GM19351 (cell line): ENCODE results near the gene OGFR.
"Not testable (repeated sequence)": the region's sequence is repeated elsewhere in the genome, so short reads cannot be mapped to it uniquely, and the experiment has no call there.

Experiments
- ATAC-seq: cut with Tn5 transposase; IDR thresholded peaks from one replicate; pipeline ENCODE4 v1.9.1; 2021; ENCODE audit warnings: mild to moderate bottlenecking, moderate library complexity; ENCODE audit not compliant: unreplicated experiment

Gene OGFR

GRCh38 chr20:62836967-62837490 is 32.4 kb downstream of the OGFR start:
- no peak for ATAC-seq

DNA sequence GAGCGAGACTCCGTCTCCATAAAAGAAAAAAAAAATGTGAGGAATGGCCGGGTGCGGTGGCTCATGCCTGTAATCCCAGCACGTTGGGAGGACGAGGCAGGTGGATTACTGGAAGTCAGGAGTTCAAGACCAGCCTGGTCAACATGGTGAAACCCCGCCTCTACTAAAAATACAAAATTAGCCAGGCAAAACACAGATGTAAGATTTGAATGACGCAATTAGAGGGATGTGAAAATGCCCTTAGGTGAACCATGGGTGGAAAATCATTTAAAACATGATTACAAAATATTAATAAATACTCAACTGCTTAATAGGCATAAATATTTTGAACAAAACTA is 33.1 kb downstream of the OGFR start:
- no peak for ATAC-seq

- no peak for ATAC-seq
Observed at GRCh38 chr20:62838128-62838891, 33.7 kb downstream of the OGFR start.

DNA sequence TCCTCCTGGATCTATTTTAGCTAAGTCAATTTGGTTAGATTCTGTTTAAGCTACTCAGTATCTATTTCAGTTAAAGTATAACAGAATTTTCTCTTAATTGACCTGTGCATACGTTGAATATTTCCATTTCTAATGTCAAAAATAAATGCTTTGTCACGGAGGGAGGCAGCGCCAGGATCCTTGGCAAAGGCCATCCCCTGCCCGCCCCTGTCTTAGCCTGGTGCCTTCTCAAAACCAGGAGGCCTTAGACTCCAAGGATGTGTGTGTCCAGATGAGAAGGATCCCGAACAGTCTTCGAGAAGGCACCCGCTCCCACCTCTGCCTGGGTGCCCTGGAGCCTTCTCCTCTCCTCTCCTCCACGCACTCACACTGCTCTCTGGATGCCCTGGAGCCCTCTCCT is 34.6 kb downstream of the OGFR start:
- ATAC-seq = no peak

DNA sequence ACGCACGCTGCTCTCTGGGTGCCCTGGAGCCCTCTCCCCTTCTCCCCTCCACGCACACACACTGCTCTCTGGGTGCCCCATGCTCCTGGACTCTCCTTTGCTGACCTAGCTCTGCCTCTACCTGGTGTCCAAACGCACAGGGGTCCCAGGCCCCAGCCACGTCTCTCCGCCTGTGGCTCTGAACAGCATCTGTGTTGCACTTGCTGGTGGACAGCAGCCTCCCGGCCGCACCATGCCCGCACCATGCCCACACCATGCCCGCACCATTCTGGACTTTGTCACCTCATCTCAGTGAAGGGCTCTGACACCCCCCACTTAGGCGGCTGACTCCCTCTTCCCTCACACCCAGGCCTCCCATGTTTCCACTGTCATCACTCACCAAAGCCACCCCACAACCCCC is 35.2 kb downstream of the OGFR start:
- ATAC-seq = no peak

DNA sequence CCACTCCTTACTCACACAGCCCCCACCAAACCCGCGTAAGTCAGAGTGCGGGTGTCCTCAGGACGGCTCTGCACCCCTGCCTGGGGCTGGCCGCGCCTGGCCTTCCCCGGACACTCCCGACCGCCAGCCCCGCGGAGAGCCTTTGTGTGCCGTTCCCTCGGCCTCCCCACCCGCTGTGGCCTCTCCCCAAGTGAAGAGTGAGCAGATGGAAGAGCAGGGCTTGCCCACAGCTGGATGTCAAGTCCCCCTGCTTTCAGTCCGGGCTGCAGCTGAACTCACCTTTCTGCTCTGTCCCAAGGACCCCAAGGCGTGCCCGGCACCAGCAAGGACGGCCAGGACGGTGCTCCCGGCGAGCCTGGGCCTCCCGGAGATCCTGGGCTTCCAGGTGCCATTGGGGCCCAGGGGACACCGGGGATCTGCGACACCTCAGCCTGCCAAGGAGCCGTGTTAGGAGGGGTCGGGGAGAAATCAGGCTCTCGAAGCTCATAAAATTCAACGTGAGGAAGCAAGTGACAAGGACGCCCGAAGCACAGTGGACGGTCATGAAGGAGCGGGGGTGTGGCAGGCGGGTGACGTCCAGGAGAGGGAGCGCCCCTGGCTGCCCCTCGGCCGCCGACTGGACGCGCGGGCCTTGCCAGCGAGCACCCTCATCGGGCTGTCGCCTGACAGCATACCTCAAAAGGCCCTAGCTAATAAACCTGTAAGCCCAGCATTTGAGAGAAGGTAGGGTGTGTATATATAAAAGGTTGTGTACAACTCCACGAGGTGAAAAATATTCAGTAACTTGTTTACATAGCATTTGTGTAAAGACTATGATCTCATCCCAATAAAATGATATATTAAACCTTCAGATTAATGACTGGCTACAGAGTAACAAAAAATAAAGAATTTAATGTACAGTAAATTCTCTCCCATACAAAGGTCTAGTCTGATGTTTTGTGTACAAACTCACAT is 35.9 kb downstream of the OGFR start:
- ATAC-seq = no peak

GRCh38 chr20:62841705-62842212 is 37.1 kb downstream of the OGFR start:
- ATAC-seq = no peak

- ATAC-seq = no peak
Observed at GRCh38 chr20:62843656-62844055, 39.0 kb downstream of the OGFR start.

GRCh38 chr20:62844182-62844581 is 39.5 kb downstream of the OGFR start:
- ATAC-seq = no peak

GRCh38 chr20:62845416-62846160 is 41.0 kb downstream of the OGFR start:
- no peak for ATAC-seq

GRCh38 chr20:62846166-62846890 is 41.7 kb downstream of the OGFR start:
- ATAC-seq = no peak

GRCh38 chr20:62848917-62849316 is 44.3 kb downstream of the OGFR start:
- not testable (repeated sequence) for ATAC-seq

GRCh38 chr20:62849431-62849830 is 44.8 kb downstream of the OGFR start:
- ATAC-seq = no peak

DNA sequence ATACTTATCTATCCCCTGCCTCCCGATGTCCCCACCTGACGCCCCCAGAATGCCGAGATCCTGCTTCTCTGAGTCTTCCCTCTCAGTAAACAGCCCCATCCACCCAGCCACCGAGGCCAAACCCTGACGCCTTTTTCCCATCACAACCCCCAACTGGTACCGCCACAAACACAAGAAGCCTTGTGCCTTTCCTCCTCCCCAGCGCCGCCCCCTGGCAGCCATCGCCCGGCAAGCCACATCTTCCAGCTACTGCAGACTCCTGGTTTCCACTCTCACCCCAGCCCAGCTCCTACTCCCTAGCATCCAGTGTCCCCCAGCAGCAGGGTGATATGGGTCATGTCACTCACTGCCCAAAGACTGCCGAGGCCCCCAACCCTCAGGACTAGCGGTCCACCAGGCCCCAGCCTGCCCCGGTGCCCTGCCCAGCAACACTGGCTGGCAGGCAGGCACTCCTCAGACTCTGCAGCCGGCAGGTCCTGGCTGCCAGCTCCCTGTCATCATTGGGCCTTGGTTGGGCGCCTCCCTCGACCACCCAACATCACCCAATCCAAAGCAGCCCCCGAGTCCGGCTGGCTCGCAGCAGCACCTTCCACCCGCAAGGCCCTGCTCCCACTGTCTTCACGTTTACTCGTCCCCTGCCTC is 45.8 kb downstream of the OGFR start:
- no peak for ATAC-seq

GRCh38 chr20:62852196-62852595 is 47.6 kb downstream of the OGFR start:
- no peak for ATAC-seq

DNA sequence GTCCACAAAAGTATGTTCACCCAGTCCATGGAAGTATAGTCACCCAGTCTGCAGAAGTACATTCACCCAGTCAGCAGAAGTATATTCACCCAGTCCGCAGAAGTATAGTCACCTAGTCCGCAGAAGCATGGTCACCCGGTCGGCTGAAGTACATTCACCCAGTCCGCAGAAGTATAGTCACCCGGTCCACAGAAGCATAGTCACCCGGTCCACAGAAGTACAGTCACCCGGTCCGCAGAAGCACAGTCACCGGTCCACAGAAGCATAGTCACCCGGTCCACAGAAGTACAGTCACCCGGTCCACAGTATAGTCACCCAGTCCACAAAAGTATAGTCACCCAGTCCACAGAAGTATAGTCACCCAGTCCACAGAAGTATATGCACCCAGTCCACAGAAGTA is 48.2 kb downstream of the OGFR start:
- no peak for ATAC-seq

- not testable (repeated sequence) for ATAC-seq
Observed at GRCh38 chr20:62853304-62853703, 48.7 kb downstream of the OGFR start.

DNA sequence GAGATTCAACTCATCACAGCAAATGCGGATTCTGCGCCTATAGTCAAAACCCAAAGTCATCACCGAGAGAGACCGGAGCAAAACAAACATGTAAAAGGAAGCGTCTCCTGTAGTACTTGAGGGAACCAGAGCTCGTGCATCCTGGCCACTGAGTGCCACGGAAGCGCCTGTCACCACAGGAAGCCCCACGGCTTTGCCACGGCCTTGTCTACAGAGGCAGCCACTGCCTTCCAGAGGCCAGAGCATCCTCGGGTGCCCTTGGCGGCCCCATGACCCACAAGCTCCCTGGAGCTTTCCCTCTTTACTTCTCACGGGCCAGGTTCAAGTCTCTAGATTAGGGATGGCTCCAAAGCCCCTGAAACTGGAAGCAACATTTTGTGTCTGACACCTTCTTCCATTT is 49.5 kb downstream of the OGFR start:
- no peak for ATAC-seq

DNA sequence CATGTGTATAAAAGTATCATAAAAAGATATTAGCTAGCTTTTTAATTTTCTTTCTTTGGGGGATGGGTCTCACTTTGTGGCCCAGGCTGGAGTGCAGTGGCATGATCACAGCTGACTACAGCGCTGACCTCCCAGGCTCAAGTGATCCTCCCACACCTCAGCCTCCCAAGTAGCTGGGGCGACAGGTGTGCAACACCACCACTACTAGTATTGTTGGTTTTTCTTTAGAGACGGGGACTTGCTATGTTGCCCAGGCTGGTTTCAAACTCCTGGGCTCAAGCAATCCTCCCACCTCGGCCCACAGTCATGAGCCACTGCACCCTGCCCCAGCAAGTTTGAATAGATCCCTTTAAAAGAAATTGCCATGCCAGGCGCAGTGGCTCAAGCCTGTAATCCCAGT is 50.5 kb downstream of the OGFR start:
- no peak for ATAC-seq
